ENCODE measurements around the gene MEOX1. TPM values are rescaled to one million over a fixed set of nuclear protein-coding genes. Genes with fewer than 3 reads are reported as not detected.
"Not testable (repeated sequence)": the region's sequence is repeated elsewhere in the genome, so short reads cannot be mapped to it uniquely, and the experiment has no call there.

Gene MEOX1
- total RNA-seq, 2 donors from 2014 or later, result 3.9 to 13.8 TPM

GRCh38 chr17:43689814-43690213 is 28.1 kb upstream of the MEOX1 start:
- H3K9me3 ChIP-seq, result no peaks in the 10 kb centered on the region
- H3K4me1 ChIP-seq, result no peaks in the 10 kb centered on the region
- no peaks in the 10 kb centered on the region for H3K36me3 ChIP-seq
- H3K27me3 ChIP-seq, result no peaks in the 10 kb centered on the region
- no peak overlapping the region for H3K4me3 ChIP-seq
- no peak overlapping the region for H3K27ac ChIP-seq
- TF ChIP-seq, protein P1, sequence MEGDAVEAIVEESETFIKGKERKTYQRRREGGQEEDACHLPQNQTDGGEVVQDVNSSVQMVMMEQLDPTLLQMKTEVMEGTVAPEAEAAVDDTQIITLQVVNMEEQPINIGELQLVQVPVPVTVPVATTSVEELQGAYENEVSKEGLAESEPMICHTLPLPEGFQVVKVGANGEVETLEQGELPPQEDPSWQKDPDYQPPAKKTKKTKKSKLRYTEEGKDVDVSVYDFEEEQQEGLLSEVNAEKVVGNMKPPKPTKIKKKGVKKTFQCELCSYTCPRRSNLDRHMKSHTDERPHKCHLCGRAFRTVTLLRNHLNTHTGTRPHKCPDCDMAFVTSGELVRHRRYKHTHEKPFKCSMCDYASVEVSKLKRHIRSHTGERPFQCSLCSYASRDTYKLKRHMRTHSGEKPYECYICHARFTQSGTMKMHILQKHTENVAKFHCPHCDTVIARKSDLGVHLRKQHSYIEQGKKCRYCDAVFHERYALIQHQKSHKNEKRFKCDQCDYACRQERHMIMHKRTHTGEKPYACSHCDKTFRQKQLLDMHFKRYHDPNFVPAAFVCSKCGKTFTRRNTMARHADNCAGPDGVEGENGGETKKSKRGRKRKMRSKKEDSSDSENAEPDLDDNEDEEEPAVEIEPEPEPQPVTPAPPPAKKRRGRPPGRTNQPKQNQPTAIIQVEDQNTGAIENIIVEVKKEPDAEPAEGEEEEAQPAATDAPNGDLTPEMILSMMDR (IDR thresholded peaks at IDR 0.05), result no peak
- no peak for DNase-seq (ENCODE audit: low spot score)

DNA sequence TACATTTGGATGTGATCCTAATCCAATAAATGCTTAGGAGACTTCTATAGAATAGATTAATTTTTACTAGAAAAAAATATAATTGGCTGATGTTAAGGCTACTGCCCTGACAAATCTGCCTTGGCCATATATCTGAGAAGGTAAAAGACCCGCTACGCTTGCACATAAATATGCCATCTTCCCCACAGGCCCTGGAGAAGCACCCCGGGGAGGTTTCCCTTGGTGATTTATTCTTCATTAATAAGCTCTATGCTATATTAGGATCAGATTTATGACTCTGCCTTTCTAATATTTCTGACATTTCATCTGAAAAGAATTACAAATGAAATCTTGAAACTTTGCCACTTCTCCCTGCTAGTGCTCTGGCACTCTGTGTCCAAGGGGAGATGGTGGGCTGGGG is 27.4 kb upstream of the MEOX1 start:
- TF ChIP-seq, protein P1 (IDR thresholded peaks at IDR 0.05), result no peak
- Histone ChIP-seq H3K27me3 (no peaks in the 10 kb centered on the region), H3K4me1 (no peaks in the 10 kb centered on the region), H3K27ac (no peak overlapping the region), H3K36me3 (no peaks in the 10 kb centered on the region), H3K9me3 (no peaks in the 10 kb centered on the region), H3K4me3 (no peak overlapping the region)
- DNase-seq (ENCODE audit: low spot score), result no peak

- DNase-seq (ENCODE audit: low spot score); H3K9me3 ChIP-seq; H3K27ac ChIP-seq; H3K4me3 ChIP-seq; H3K36me3 ChIP-seq; H3K27me3 ChIP-seq; H3K4me1 ChIP-seq: not testable (repeated sequence)
Measured at GRCh38 chr17:43686957-43687356, 25.2 kb upstream of the MEOX1 start.

DNA sequence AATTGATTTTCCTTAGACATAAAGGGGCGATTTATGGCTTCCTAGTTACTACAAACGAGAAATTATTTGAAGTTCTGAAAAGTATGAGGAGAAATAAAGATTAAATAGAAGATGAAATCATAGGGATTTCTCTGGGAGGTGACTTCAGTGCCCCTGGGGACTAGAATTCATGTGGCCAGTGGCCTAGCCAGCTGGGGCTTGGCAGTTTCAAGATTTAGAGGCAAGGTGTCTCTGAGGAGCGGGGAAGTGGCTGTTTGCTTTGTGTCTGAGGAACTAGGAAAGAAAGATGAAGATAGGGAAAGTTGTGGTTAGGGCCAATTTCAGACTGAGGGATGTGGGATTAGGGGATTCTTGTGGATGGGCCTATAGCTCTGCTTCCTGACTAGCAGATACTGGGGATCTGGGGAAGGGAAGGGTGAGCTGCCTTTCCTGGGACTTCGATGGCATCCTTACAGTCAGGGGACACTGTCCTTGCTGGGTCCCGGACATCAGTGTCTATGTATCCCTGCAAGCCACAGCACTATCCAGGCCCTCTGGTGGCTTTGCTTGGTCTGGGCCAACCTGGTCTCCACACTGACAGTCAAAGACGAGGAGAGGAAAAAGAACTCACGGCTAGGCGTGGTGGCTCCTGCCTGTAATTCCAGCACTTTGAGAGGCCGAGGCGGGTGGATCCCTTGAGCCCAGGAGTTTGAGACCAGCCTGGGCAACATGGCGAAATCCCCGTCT is 22.4 kb upstream of the MEOX1 start:
- no peak for DNase-seq (ENCODE audit: low spot score)
- H3K27ac ChIP-seq, result no peak overlapping the region
- H3K9me3 ChIP-seq, result no peaks in the 10 kb centered on the region
- no peaks in the 10 kb centered on the region for H3K4me1 ChIP-seq
- TF ChIP-seq, protein P1 (IDR thresholded peaks at IDR 0.05), result no peak
- no peaks in the 10 kb centered on the region for H3K36me3 ChIP-seq
- no peaks in the 10 kb centered on the region for H3K27me3 ChIP-seq
- H3K4me3 ChIP-seq, result no peak overlapping the region

DNA sequence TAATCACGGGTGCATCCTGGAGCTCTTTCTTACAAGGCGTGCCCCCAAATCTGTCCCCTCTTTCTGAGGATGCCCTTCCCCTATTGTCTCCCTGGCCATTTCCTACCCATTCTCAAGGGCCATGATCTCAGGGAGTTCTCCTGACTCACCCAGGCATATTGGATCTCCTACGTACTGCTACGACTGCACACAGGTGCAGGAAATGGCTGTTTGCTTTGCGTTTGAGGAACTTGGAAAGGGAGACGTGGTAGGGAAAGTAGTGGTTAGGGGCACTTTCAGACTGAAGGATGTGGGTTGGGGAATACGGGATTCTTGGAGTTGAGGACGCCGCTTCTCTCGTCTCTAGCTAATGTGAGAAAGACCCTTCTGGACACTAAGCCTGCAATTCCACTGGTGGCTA is 18.7 kb upstream of the MEOX1 start:
- Histone ChIP-seq H3K9me3 (no peaks in the 10 kb centered on the region), H3K27me3 (no peaks in the 10 kb centered on the region), H3K27ac (no peak overlapping the region), H3K36me3 (no peaks in the 10 kb centered on the region), H3K4me1 (peaks cover 0 to 8% of the 10 kb centered on the region in 2 donors), H3K4me3 (no peak overlapping the region)
- TF ChIP-seq, protein P1 (IDR thresholded peaks at IDR 0.05), result no peak
- DNase-seq (ENCODE audit: low spot score), result no peak

DNA sequence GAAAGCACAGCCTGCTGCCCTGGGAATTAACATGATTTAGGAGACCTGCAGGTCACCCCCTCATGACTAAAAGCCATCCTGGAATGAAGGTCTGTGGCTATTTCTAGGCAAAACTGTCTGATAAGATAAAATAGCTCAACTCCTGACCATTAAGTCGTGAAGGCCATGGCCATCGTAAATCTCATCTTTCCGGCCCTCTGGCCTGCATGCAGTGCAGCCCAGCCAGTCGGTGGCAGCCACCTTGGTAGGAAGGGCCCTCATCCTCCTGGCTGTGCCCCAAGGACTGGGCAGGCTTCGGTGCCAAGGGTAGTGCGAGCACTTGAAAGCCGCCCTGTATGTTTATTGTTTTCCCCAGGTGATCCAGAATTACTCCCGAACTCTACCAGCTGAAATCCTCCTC is 18.2 kb upstream of the MEOX1 start:
- H3K4me3 ChIP-seq, result no peak overlapping the region
- H3K4me1 ChIP-seq, result peaks cover 0 to 8% of the 10 kb centered on the region in 2 donors
- H3K36me3 ChIP-seq, result no peaks in the 10 kb centered on the region
- no peaks in the 10 kb centered on the region for H3K27me3 ChIP-seq
- no peaks in the 10 kb centered on the region for H3K9me3 ChIP-seq
- H3K27ac ChIP-seq, result no peak overlapping the region
- DNase-seq (ENCODE audit: low spot score), result no peak
- TF ChIP-seq, protein P1 (IDR thresholded peaks at IDR 0.05), result no peak

All from right atrium auricular region (tissue), 2 donors.